RWPE2 (cell line): ENCODE measurements around the gene EPHB6.

ENCODE experiments used
- ATAC-seq: fragments of 200-7000 bp; cut with Tn5 transposase; 3 replicates; pipeline ENCODE4 v1.9.1; 2021; ENCODE audit warnings: low read depth
- DNase-seq: peaks from one replicate; pipeline ENCODE4 v3.0.0-alpha.2; 2020; ENCODE audit warnings: low spot score
- H3K27ac ChIP-seq: fragments of 450-650 bp; 2 replicates; pipeline ENCODE4 v1.5.1; 2017; ENCODE audit warnings: mild to moderate bottlenecking; ENCODE audit not compliant: poor library complexity, severe bottlenecking
- H3K27me3 ChIP-seq: fragments of 250-450 bp; sonication (Bioruptor Pico); 2 replicates; pipeline ENCODE4 v1.5.1; 2021; ENCODE audit warnings: mild to moderate bottlenecking, moderate library complexity; ENCODE audit not compliant: insufficient read depth, poor library complexity, severe bottlenecking
- H3K36me3 ChIP-seq: fragments of 250-450 bp; sonication (Bioruptor Pico); 2 replicates; pipeline ENCODE4 v1.5.1; 2020; ENCODE audit warnings: low read depth, mild to moderate bottlenecking, moderate library complexity
- H3K4me1 ChIP-seq: fragments of 250-450 bp; sonication (Bioruptor Pico); 2 replicates; pipeline ENCODE4 v1.5.1; 2021; ENCODE audit warnings: mild to moderate bottlenecking, moderate library complexity; ENCODE audit not compliant: insufficient read depth, poor library complexity, severe bottlenecking
- H3K4me3 ChIP-seq: fragments of 250-450 bp; sonication (Bioruptor Pico); 2 replicates; pipeline ENCODE4 v1.5.1; 2021; ENCODE audit warnings: mild to moderate bottlenecking, moderate library complexity; ENCODE audit not compliant: severe bottlenecking
- H3K9me3 ChIP-seq: fragments of 250-450 bp; sonication (Bioruptor Pico); 2 replicates; pipeline ENCODE4 v1.5.1; 2021; ENCODE audit warnings: mild to moderate bottlenecking, moderate library complexity; ENCODE audit not compliant: severe bottlenecking
- CTCF ChIP-seq: fragments of 450-650 bp; IDR thresholded peaks from one replicate; pipeline ENCODE4 v1.5.1; 2017; ENCODE audit warnings: mild to moderate bottlenecking, moderate library complexity; ENCODE audit not compliant: poor library complexity, severe bottlenecking

EPHB6 gene

DNA sequence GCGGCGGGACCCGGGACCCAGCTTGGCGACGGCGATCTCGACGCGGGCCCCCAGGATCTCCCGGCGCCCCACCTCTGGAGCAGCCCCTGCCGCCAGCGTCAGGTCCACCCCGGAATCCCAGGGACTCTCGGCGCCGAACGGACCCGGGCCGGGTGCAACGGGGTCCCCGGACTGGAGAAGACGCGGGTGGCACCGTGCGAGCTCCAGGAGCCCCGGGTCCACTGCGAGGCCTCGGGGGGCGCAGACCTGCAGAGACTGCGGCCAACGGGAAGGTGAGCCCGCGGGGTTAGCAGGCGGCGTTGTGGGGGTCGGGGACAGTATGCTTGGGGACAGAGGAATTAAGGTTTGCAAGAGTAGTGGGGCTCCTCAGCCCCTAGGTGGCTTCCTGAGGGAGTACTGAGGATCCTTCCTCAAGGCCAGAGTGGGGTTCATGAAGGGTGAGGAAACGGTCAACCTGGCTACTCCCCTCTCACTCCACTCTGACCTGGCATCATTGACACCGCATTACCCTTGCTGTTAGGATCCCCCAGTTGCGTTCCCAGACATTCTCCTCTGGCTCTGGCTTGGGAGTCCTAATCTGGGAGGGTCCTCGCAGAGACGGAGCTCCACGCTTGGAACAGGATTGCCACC lies 353 bp downstream of the EPHB6 start:
- peak overlapping the region; percentile 49 for H3K4me3 ChIP-seq
- H3K27ac ChIP-seq = no peak overlapping the region
- ATAC-seq (no peak; the same call in 2 of the 3 replicates), DNase-seq (no peak)
- no peaks in the 10 kb centered on the region for H3K9me3 ChIP-seq
- no peak for TF ChIP-seq CTCF
- H3K36me3 ChIP-seq = no peaks in the 10 kb centered on the region
- no peaks in the 10 kb centered on the region for H3K4me1 ChIP-seq
- peaks cover 19% of the 10 kb centered on the region for H3K27me3 ChIP-seq

DNA sequence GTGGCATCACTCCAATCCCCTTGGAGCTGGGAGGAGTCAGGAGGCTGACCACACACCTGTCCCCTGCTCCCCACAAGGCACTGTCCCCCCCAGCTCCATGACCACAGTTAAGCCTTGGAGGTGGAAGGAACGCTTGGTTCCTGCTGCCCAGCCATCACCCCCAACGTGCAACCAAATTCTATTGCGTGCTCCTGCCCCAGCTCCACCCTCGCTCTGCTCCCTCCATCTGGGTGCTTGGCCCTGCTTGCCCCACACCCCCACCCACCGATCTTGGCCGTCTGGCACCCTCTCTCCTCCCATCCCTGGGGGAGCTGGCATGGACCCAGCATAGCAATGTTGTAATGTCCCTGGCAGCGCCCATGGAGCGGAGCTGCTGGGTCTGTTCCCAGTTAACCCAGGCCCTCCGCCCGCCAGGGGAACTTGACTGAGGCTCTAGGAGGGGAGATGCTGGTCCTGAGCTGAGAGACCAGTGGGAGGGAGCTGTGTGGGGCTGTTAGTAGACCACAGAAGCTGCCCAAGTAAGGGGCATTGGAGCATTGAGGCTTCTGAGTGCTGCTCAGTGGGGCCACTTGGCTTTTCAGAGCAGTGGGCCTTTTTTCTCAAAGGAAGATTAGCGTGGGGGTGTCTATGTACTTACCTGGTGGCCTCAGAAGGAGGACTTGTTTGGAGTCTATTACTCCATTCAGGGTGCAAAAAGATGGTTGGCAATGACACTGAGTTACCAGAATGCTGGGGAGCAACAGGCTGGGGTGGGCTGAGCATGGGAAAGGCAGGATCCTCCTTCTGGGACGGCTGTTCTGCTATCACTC lies 1.1 kb downstream of the EPHB6 start:
- no peak overlapping the region for H3K27ac ChIP-seq

DNA sequence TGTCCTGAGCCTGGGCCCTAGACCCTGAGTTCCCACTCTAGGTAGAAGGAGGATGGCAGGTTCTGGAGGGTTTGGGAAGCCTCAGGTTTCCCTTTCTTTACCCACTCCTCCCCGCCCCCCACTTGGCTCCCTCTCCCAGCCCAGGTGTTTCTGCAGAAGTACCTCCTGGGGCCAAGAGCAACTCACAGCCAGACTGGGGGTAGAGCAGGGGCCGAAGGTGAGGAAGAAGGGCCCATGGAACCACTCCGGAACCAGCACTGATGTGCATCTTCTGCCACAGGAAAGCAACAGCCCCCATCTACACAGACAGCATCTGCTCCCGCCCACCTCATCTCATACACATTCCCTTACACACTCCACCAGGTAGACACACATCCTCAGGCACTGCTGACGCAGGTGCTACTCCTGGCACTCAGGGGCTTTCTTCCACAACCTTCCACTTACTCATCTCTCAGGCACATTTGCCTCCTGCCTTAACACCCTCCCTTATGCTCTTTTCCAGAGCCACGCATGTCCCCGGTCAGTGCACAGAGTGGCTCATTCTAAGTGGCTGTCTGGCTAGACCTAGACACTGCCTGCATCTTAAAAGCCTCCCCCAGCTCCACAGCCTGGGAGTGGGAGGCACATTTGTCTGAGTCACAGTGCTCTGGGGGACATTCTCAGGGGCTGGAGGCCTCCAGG lies 1.8 kb downstream of the EPHB6 start:
- Histone ChIP-seq H3K4me3 (no peak overlapping the region), H3K27me3 (peaks cover 15% of the 10 kb centered on the region), H3K9me3 (no peaks in the 10 kb centered on the region), H3K27ac (no peak overlapping the region), H3K36me3 (no peaks in the 10 kb centered on the region), H3K4me1 (no peaks in the 10 kb centered on the region)
- ATAC-seq (no peak), DNase-seq (no peak)
- no peak for TF ChIP-seq CTCF

More for the DNA sequence above, 1.1 kb downstream of the EPHB6 start:
- ATAC-seq = no peak
- H3K4me1 ChIP-seq = no peaks in the 10 kb centered on the region
- peaks cover 15% of the 10 kb centered on the region for H3K27me3 ChIP-seq
- no peaks in the 10 kb centered on the region for H3K9me3 ChIP-seq
- no peak overlapping the region for H3K4me3 ChIP-seq
- TF ChIP-seq CTCF = no peak
- peak; percentile 47 for DNase-seq
- H3K36me3 ChIP-seq = no peaks in the 10 kb centered on the region

DNA sequence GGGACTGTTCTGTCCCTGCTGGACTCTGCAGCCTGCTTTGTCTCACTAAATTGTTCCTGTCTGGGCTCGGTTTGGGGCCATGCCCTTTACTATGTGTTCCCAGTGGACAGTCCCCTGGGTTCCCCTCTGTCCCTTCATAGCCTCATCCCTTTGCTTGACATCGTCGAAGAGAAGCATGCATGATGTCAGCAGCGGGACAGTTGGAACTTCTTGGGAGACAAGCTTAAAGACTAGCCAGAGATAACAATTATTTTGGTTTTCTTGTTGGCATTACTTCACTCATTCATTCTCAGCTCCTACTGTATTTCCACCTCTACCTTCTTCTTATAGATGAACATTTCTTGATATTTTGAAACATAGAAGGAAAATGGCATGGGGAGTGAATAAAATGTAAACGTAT lies 2.7 kb downstream of the EPHB6 start:
- DNase-seq (no peak), ATAC-seq (no peak)
- no peaks in the 10 kb centered on the region for H3K36me3 ChIP-seq
- TF ChIP-seq CTCF = no peak
- H3K27me3 ChIP-seq = peaks cover 15% of the 10 kb centered on the region
- H3K27ac ChIP-seq = no peak overlapping the region
- H3K9me3 ChIP-seq = no peaks in the 10 kb centered on the region
- no peaks in the 10 kb centered on the region for H3K4me1 ChIP-seq
- no peak overlapping the region for H3K4me3 ChIP-seq
